Right lobe of liver (tissue), 6 donors: ENCODE measurements around the gene MYO18A. TPM values are rescaled to one million over a fixed set of nuclear protein-coding genes. Genes with fewer than 3 reads are reported as not detected.
A peak's percentile ranks its signal among the peaks of the same experiment; 100 is the strongest.

Source experiments
- ATAC-seq, 4 donors: fragments of 200-7000 bp; cut with Tn5 transposase; one replicate each; pipeline ENCODE4 v1.9.1; 2020; ENCODE audit warnings: mild to moderate bottlenecking in 4 of 4, moderate library complexity in 4 of 4
- DNase-seq, 3 donors: peaks; one replicate each; pipeline ENCODE4 v3.0.0-alpha.2; 2020
- H3K27ac ChIP-seq, 3 donors: fragments of 200-600 bp; one replicate each; pipeline ENCODE4 v1.8.0; 2022
- H3K27me3 ChIP-seq, 2 donors: fragments of 200-600 bp; one replicate each; pipeline ENCODE4 v1.8.0; 2022
- H3K36me3 ChIP-seq, 4 donors: fragments of 200-600 bp; sonication (generic) in 1 of 4; one replicate each; pipeline versions ENCODE4 v1.5.1 to v1.8.0; 2017 to 2022; ENCODE audit warnings: control low read depth in 1 of 4
- H3K4me1 ChIP-seq, 4 donors: fragments of 200-600 bp; sonication (generic) in 1 of 4; one replicate each; pipeline versions ENCODE4 v1.5.1 to v1.8.0; 2017 to 2022; ENCODE audit warnings: control low read depth in 1 of 4
- H3K4me3 ChIP-seq, 3 donors: fragments of 200-600 bp; one replicate each; pipeline ENCODE4 v1.8.0; 2022
- H3K9me3 ChIP-seq, 4 donors: fragments of 200-600 bp; sonication (generic) in 1 of 4; one replicate each; pipeline versions ENCODE4 v1.5.1 to v1.8.0; 2017 to 2022; ENCODE audit warnings: control low read depth in 1 of 4
- POLR2A ChIP-seq: fragments of 450-650 bp; IDR thresholded peaks from one replicate; pipeline ENCODE4 v1.6.1; 2017; ENCODE audit warnings: antibody characterized with exemption, mild to moderate bottlenecking
- WGBS: methylation state at CpG from one replicate; pipeline ENCODE4 v1.1.6; 2018; ENCODE audit warnings: low coverage, low lambda C conversion rate; ENCODE audit not compliant: insufficient coverage; ENCODE audit errors: missing lambda C conversion rate; 5-methylcytosine and 5-hydroxymethylcytosine counted together
- intact Hi-C, 2 donors: fragments of 100-400 bp; cut with DNase I; formaldehyde crosslinking; loops; one replicate each; pipeline versions ENCODE4 v1.11.2 to v1.14.1; 2022
- total RNA-seq, 6 experiments: library from RNA; depleted of rRNA in 2 of 6; stranded (reverse); fragments of >200 nt in 2 of 6; fragmentation: NEBNext Ultra II Directional in 3 of 6; extraction: Animal tissue kit (Norgen Biotek cat#: 25700) in 3 of 6; gene quantifications; one replicate each; pipeline versions ENCODE4 v1.1.0 to v1.2.4, GENCODE V29; 2016 to 2023
- TF ChIP-seq, protein P1 (sequence below), 4 donors: fragments of 200-600 bp in 3 of 4; fragments of 450-650 bp in 1 of 4; IDR thresholded peaks; one replicate each; pipeline versions ENCODE4 v1.5.1 to v1.8.0; 2016 to 2022; ENCODE audit warnings: antibody characterized with exemption in 4 of 4, mild to moderate bottlenecking in 2 of 4
- donor health status: DM: no; HTN: yes; CAD: no.
- donor health status: DM: no; HTN: no; CAD: no.
- donor health status: DM: no; HTN: no; CAD: no.
- donor health status: DM: no; HTN: yes; CAD: no.
- donor health status: DM: no; HTN: yes; CAD: no.

MYO18A gene
- total RNA-seq, 6 experiments from 2014 or later: 50.1 to 98.2 (median 81.8) TPM

DNA sequence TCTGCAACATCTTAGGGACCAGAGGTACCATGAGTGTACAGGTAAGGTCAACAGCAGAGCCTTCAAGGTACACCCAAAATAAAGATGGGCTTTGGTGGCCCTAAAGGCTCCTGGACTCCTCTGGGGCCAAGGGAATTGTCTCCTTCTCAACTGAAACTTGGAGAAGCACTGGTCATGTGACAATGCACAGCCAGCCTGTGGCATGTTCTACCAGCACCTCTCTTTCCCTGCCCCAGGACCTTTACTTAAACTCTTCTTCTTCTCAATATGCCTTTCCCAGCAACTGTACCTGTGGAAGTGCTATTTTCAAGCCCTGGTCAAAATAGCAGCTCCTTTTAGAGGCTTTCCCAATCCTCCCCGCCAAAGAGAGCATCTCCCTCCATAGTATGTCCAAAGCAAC is 108.9 kb downstream of the MYO18A start:
- DNase-seq (no peak), ATAC-seq (no peak)
- Histone ChIP-seq H3K36me3 (no peaks in the 10 kb centered on the region), H3K9me3 (no peaks in the 10 kb centered on the region), H3K4me3 (no peak overlapping the region), H3K4me1 (no peaks in the 10 kb centered on the region), H3K27ac (no peak overlapping the region), H3K27me3 (no peaks in the 10 kb centered on the region)
- WGBS: 85% methylated on average over 1 of the region's 1 CpG
- TF ChIP-seq, protein P1, sequence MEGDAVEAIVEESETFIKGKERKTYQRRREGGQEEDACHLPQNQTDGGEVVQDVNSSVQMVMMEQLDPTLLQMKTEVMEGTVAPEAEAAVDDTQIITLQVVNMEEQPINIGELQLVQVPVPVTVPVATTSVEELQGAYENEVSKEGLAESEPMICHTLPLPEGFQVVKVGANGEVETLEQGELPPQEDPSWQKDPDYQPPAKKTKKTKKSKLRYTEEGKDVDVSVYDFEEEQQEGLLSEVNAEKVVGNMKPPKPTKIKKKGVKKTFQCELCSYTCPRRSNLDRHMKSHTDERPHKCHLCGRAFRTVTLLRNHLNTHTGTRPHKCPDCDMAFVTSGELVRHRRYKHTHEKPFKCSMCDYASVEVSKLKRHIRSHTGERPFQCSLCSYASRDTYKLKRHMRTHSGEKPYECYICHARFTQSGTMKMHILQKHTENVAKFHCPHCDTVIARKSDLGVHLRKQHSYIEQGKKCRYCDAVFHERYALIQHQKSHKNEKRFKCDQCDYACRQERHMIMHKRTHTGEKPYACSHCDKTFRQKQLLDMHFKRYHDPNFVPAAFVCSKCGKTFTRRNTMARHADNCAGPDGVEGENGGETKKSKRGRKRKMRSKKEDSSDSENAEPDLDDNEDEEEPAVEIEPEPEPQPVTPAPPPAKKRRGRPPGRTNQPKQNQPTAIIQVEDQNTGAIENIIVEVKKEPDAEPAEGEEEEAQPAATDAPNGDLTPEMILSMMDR (IDR thresholded peaks at IDR 0.05): no peak
- no peak for TF ChIP-seq POLR2A
- intact Hi-C loops: no loop called here

DNA sequence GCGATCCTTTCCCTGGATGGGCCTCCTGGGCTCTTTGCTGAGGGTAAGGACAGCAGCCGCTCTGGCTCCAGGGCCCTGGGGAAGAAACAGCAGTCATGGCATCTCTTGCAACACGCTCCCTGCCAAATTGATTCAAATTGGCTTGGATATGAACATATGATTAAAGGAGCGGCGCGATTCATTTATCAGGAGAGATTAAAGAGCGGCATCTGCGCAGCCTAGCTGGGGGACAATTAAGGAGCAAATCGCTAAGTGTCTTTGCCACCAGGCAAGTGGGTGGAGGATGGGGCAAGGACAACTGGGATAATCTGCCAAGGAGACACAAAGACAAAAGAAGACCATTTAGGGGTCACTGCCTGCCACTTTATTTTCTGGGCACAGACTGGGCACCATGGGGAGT is 109.4 kb downstream of the MYO18A start:
- Histone ChIP-seq H3K27ac (no peak overlapping the region), H3K27me3 (no peaks in the 10 kb centered on the region), H3K9me3 (no peaks in the 10 kb centered on the region), H3K36me3 (no peaks in the 10 kb centered on the region), H3K4me1 (no peaks in the 10 kb centered on the region), H3K4me3 (no peak overlapping the region)
- TF ChIP-seq, protein P1 (IDR thresholded peaks at IDR 0.05): no peak
- no peak for TF ChIP-seq POLR2A
- DNase-seq: no peak
- ATAC-seq: no peak
- intact Hi-C loops: no loop called here
- 51% methylated on average over 8 of the region's 9 CpGs for WGBS

DNA sequence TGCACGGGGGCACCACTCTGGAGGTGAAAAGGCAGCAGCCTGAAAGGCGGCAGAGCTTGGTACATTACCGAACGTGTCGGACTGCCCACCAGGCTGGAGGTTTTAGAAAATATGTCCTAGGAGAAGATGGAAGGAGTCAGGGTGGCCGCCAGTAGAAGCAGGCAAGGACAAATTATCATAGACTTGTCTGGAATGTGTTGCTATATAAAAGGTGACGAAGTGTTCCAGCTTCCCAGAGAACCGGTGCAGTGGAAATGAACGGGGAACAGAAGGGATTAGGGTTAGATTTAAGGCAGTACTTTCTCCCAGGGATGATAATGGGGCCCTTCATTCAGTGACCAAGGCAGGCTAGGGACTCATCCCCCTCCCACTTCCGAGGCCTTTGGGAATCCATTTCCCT is 109.9 kb downstream of the MYO18A start:
- intact Hi-C loops: no loop called here
- TF ChIP-seq POLR2A: no peak
- TF ChIP-seq, protein P1 (IDR thresholded peaks at IDR 0.05): no peak
- ATAC-seq (no peak), DNase-seq (no peak)
- H3K4me3 ChIP-seq: no peak overlapping the region
- H3K36me3 ChIP-seq: no peaks in the 10 kb centered on the region
- H3K27me3 ChIP-seq: no peaks in the 10 kb centered on the region
- H3K9me3 ChIP-seq: no peaks in the 10 kb centered on the region
- H3K4me1 ChIP-seq: no peaks in the 10 kb centered on the region
- 77% methylated on average over 7 of the region's 10 CpGs for WGBS
- H3K27ac ChIP-seq: no peak overlapping the region

DNA sequence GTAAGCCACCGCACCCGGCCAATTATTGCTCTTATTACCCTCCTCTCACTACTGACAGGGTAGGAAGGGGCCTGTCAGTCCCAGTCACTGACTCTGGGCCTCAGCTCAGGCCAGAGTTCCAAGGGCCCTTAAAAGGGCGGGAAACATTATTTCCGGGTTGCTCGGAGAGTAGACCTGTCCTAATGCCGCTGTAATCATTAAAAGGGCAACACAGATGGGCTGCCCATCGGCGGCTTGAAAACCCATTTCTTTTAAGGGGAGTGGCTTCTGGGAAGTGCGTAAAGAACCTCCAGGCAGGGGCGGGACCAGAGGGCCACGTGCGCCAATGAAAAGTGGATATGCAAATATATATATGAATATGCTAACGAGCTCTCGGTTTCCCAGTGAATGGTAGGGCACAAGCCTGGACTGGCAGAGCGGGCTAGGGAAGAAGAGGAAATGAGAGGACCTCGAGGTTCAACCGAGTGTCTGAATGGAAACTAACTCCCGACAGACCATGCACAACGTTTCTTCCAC is 110.6 kb downstream of the MYO18A start:
- 46% methylated on average over 14 of the region's 19 CpGs for WGBS
- intact Hi-C loops: no loop called here
- no peak overlapping the region for H3K27ac ChIP-seq

More for the DNA sequence above, 110.6 kb downstream of the MYO18A start:
- no peaks in the 10 kb centered on the region for H3K9me3 ChIP-seq
- ATAC-seq (peak; percentile 19 to 60 (median 52)), DNase-seq (no peak)
- H3K4me3 ChIP-seq: no peak overlapping the region
- H3K36me3 ChIP-seq: no peaks in the 10 kb centered on the region
- TF ChIP-seq, protein P1 (IDR thresholded peaks at IDR 0.05): no peak
- TF ChIP-seq POLR2A: no peak
- H3K27me3 ChIP-seq: no peaks in the 10 kb centered on the region
- no peaks in the 10 kb centered on the region for H3K4me1 ChIP-seq
